HepG2 (cell line): Measurements from ENCODE around the gene UNG. TPM values are rescaled to one million over a fixed set of nuclear protein-coding genes. Genes with fewer than 3 reads are reported as not detected.

ENCODE experiments used
- CHCHD3 ChIP-seq: sonication (generic); formaldehyde crosslinking; IDR thresholded peaks from 2 replicates; pipeline ENCODE4 v1.8.0; 2022; ENCODE audit warnings: mild to moderate bottlenecking, missing genetic modification reagents, moderate library complexity
- DBP ChIP-seq: sonication (generic); formaldehyde crosslinking; IDR thresholded peaks from 2 replicates; pipeline ENCODE4 v1.4.0; 2020; ENCODE audit warnings: missing genetic modification reagents; ENCODE audit errors: not compliant biosample characterization
- GATA4 ChIP-seq: sonication (generic); IDR thresholded peaks from 2 replicates; pipeline ENCODE4 v1.6.1; 2016; ENCODE audit warnings: antibody characterized with exemption, low read depth, borderline replicate concordance
- GATAD2A ChIP-seq: IDR thresholded peaks from 2 replicates; pipeline ENCODE4 v1.6.1; 2016
- GLMP ChIP-seq: sonication (generic); formaldehyde crosslinking; IDR thresholded peaks from 2 replicates; pipeline ENCODE4 v1.9.0; 2021; ENCODE audit warnings: missing genetic modification reagents, mild to moderate bottlenecking, borderline replicate concordance
- MLLT10 ChIP-seq: sonication (generic); formaldehyde crosslinking; IDR thresholded peaks from 2 replicates; pipeline ENCODE4 v1.4.0; 2020; ENCODE audit warnings: missing genetic modification reagents
- NFE2L1 ChIP-seq: sonication (generic); formaldehyde crosslinking; IDR thresholded peaks from 2 replicates; pipeline ENCODE4 v1.4.0; 2020; ENCODE audit warnings: missing genetic modification reagents, mild to moderate bottlenecking, borderline replicate concordance
- NRL ChIP-seq: sonication (generic); formaldehyde crosslinking; IDR thresholded peaks from 2 replicates; pipeline ENCODE4 v1.5.0; 2020; ENCODE audit warnings: missing genetic modification reagents, mild to moderate bottlenecking, moderate library complexity, borderline replicate concordance
- PHF8 ChIP-seq: sonication (generic); formaldehyde crosslinking; IDR thresholded peaks from 2 replicates; pipeline ENCODE4 v1.5.0; 2020; ENCODE audit warnings: missing genetic modification reagents
- PTBP1 ChIP-seq: fragments of 200-400 bp; formaldehyde crosslinking; IDR thresholded peaks from 2 replicates; pipeline ENCODE4 v1.6.1; 2018; ENCODE audit warnings: low read length, low read depth; ENCODE audit not compliant: poor library complexity, severe bottlenecking
- SMYD3 ChIP-seq: sonication (generic); formaldehyde crosslinking; IDR thresholded peaks from 2 replicates; pipeline ENCODE4 v1.8.1; 2023; ENCODE audit warnings: mild to moderate bottlenecking, missing genetic modification reagents
- TMF1 ChIP-seq: sonication (generic); formaldehyde crosslinking; IDR thresholded peaks from 2 replicates; pipeline ENCODE4 v1.8.1; 2022; ENCODE audit warnings: low read depth, missing genetic modification reagents
- ZNF687 ChIP-seq: sonication (generic); formaldehyde crosslinking; IDR thresholded peaks from 2 replicates; pipeline ENCODE4 v1.5.1; 2020; ENCODE audit warnings: mild to moderate bottlenecking, missing genetic modification reagents, moderate library complexity
- polyA plus RNA-seq, 8 experiments: library from polyadenylated mRNA; depleted of rRNA in 3 of 8; stranded (reverse) in 7 of 8; unstranded in 1 of 8; fragments of >200 nt; fragmentation: Illumina TruSeq in 4 of 8; extraction: Trizol in 4 of 8; gene quantifications; 2 replicates each; pipeline versions ENCODE4 v1.2.1 to v1.2.3, GENCODE V29; 2011 to 2016; ENCODE audit warnings: low read depth in 4 of 8, missing spikeins in 1 of 8, mixed read lengths in 1 of 8; ENCODE audit not compliant: insufficient read depth in 1 of 8
- total RNA-seq, 5 experiments: library from RNA; depleted of rRNA; stranded (reverse); fragments of >200 nt; fragmentation: Illumina TruSeq; extraction: Trizol; gene quantifications; 2 replicates each; pipeline ENCODE4 v1.2.3, GENCODE V29; 2016; ENCODE audit warnings: low read depth in 1 of 5
- TF ChIP-seq, protein P1 (sequence below): sonication (generic); formaldehyde crosslinking; IDR thresholded peaks from 2 replicates; pipeline ENCODE4 v1.8.0; 2022; ENCODE audit warnings: missing genetic modification reagents, mild to moderate bottlenecking, borderline replicate concordance
- TF ChIP-seq, protein P2 (sequence below): sonication (generic); formaldehyde crosslinking; IDR thresholded peaks from 2 replicates; pipeline ENCODE4 v1.4.0; 2020; ENCODE audit warnings: missing genetic modification reagents, mild to moderate bottlenecking, borderline replicate concordance

Gene UNG
- total and polyA plus RNA-seq, 2 of the 13 experiments (the other 11 are each of a cell fraction or from before 2014, with no cell fraction given) = 23.3 to 114 TPM

DNA sequence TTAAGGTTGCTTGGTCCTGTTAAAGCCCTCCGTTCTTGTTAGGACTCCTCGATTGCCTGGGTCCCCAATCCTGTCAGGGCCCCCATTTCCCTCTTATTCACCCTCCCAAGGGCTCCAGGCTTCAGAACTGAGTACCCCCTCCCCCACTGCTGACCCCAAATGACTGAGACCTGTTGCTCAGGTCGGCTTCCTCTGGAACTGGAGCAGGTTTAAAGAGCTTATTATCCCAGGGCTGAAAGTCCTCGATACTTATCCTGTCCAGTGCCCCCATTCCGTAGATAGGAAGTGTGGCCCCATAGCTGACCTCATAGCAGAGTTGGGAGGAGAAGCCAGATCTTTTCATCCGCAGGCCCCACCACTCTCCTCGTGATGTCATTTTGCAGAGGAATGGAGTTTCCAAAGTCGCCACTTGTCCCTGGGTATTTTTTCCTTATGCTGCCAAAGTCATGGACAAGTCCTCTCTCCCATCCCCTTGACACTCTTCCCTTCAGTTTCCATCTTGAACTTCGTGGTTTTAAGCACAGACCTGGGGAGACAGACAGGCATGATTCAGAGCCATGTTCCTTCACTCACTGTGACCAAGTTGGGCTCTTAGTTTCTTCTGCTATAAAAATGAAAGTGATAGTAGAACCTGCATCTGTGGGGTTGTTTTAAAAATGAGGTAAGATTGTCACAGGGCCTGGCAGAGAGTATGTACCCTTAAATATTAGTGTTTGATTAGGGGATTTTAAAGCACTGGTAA, 43.8 kb upstream of the UNG start (continued):
- TF ChIP-seq ZNF687 (CRISPR knock-in tag) (no peak), MLLT10 (CRISPR knock-in tag) (no peak), NFE2L1 (CRISPR knock-in tag) (no peak), GATAD2A (peak; percentile 17; the same call in 1 of the 2 replicates), CHCHD3 (no peak), DBP (no peak), PTBP1 (no peak), SMYD3 (CRISPR knock-in tag) (no peak), GATA4 (no peak), TMF1 (CRISPR knock-in tag) (no peak), PHF8 (CRISPR knock-in tag) (no peak), GLMP (CRISPR knock-in tag) (no peak), NRL (CRISPR knock-in tag) (no peak)
- TF ChIP-seq, protein P1, sequence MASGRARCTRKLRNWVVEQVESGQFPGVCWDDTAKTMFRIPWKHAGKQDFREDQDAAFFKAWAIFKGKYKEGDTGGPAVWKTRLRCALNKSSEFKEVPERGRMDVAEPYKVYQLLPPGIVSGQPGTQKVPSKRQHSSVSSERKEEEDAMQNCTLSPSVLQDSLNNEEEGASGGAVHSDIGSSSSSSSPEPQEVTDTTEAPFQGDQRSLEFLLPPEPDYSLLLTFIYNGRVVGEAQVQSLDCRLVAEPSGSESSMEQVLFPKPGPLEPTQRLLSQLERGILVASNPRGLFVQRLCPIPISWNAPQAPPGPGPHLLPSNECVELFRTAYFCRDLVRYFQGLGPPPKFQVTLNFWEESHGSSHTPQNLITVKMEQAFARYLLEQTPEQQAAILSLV (CRISPR knock-in tag) = no peak
- TF ChIP-seq, protein P2, sequence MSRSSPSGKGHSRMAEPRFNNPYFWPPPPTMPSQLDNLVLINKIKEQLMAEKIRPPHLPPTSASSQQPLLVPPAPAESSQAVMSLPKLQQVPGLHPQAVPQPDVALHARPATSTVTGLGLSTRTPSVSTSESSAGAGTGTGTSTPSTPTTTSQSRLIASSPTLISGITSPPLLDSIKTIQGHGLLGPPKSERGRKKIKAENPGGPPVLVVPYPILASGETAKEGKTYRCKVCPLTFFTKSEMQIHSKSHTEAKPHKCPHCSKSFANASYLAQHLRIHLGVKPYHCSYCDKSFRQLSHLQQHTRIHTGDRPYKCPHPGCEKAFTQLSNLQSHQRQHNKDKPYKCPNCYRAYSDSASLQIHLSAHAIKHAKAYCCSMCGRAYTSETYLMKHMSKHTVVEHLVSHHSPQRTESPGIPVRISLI (CRISPR knock-in tag) = no peak
